NCI-H345 (cell line): ENCODE data around the gene PRRC2A.
A peak's percentile ranks its signal among the peaks of the same experiment; 100 is the strongest.

Experiments
- DNase-seq: peaks from one replicate; lab custom pipeline; 2025; lab: John Stamatoyannopoulos, UW

The PRRC2A gene

DNA sequence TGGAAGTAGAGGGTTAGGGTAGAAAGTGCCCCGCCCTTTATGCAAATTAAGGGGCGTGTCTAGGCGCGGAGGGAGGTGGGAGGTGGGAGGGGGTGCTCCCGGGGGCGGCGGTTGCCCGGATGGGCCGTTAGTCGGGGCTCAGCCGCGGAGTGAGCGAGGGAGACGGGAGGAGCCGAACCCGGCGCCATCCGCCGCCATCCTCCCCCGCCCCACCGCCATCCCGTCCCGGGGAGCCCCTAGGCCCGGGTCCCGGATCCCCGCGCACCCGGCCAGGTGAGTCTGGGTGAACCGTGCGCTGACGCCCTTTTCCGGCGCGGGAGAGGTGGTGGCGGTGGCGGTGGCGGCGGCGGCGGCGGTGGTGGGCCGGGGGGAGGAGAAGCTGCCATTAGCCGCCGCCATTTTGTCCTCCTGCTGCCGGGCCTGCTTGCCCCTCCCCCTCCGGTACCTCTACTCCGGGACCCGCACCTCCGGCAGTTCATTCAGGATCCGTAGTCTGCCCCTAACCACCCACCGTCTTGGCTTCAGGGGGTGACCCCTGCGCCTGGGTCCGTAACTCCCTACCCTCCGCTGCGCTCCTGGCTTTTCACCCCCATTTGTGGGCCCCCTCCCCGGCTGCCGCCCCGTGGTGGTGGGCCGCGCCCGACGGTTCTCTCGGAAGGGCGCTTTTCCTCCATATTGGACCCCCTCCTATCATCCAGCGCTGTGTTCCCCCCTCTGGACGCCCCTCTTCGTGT is at the start of gene PRRC2A:
Gene PRRC2A (plus strand): TSS at position 130 of the 734 bp plus-strand sequence. CDS start 2,075 bp downstream, outside the sequence.
- DNase-seq = peak; percentile 87

DNA sequence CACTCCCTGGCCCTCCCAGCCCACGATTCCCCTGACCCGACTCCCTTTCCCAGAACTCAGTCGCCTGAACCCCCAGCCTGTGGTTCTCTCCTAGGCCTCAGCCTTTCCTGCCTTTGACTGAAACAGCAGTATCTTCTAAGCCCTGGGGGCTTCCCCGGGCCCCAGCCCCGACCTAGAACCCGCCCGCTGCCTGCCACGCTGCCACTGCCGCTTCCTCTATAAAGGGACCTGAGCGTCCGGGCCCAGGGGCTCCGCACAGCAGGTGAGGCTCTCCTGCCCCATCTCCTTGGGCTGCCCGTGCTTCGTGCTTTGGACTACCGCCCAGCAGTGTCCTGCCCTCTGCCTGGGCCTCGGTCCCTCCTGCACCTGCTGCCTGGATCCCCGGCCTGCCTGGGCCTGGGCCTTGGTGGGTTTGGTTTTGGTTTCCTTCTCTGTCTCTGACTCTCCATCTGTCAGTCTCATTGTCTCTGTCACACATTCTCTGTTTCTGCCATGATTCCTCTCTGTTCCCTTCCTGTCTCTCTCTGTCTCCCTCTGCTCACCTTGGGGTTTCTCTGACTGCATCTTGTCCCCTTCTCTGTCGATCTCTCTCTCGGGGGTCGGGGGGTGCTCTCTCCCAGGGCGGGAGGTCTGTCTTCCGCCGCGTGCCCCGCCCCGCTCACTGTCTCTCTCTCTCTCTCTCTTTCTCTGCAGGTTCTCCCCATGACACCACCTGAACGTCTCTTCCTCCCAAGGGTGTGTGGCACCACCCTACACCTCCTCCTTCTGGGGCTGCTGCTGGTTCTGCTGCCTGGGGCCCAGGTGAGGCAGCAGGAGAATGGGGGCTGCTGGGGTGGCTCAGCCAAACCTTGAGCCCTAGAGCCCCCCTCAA is 48.2 kb upstream of the PRRC2A start, which contains the start of gene LTA:
Gene LTA (plus strand): TSS at position 249 of the 871 bp plus-strand sequence. CDS start 454 bp downstream, at position 703.
- no peak for DNase-seq

DNA sequence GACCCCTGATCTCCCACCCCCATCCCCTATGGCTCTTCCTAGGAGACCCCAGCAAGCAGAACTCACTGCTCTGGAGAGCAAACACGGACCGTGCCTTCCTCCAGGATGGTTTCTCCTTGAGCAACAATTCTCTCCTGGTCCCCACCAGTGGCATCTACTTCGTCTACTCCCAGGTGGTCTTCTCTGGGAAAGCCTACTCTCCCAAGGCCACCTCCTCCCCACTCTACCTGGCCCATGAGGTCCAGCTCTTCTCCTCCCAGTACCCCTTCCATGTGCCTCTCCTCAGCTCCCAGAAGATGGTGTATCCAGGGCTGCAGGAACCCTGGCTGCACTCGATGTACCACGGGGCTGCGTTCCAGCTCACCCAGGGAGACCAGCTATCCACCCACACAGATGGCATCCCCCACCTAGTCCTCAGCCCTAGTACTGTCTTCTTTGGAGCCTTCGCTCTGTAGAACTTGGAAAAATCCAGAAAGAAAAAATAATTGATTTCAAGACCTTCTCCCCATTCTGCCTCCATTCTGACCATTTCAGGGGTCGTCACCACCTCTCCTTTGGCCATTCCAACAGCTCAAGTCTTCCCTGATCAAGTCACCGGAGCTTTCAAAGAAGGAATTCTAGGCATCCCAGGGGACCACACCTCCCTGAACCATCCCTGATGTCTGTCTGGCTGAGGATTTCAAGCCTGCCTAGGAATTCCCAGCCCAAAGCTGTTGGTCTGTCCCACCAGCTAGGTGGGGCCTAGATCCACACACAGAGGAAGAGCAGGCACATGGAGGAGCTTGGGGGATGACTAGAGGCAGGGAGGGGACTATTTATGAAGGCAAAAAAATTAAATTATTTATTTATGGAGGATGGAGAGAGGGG is 47.0 kb upstream of the PRRC2A start:
- no peak for DNase-seq

DNA sequence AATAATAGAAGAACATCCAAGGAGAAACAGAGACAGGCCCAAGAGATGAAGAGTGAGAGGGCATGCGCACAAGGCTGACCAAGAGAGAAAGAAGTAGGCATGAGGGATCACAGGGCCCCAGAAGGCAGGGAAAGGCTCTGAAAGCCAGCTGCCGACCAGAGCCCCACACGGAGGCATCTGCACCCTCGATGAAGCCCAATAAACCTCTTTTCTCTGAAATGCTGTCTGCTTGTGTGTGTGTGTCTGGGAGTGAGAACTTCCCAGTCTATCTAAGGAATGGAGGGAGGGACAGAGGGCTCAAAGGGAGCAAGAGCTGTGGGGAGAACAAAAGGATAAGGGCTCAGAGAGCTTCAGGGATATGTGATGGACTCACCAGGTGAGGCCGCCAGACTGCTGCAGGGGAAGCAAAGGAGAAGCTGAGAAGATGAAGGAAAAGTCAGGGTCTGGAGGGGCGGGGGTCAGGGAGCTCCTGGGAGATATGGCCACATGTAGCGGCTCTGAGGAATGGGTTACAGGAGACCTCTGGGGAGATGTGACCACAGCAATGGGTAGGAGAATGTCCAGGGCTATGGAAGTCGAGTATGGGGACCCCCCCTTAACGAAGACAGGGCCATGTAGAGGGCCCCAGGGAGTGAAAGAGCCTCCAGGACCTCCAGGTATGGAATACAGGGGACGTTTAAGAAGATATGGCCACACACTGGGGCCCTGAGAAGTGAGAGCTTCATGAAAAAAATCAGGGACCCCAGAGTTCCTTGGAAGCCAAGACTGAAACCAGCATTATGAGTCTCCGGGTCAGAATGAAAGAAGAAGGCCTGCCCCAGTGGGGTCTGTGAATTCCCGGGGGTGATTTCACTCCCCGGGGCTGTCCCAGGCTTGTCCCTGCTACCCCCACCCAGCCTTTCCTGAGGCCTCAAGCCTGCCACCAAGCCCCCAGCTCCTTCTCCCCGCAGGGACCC is 46.1 kb upstream of the PRRC2A start:
- no peak for DNase-seq

DNA sequence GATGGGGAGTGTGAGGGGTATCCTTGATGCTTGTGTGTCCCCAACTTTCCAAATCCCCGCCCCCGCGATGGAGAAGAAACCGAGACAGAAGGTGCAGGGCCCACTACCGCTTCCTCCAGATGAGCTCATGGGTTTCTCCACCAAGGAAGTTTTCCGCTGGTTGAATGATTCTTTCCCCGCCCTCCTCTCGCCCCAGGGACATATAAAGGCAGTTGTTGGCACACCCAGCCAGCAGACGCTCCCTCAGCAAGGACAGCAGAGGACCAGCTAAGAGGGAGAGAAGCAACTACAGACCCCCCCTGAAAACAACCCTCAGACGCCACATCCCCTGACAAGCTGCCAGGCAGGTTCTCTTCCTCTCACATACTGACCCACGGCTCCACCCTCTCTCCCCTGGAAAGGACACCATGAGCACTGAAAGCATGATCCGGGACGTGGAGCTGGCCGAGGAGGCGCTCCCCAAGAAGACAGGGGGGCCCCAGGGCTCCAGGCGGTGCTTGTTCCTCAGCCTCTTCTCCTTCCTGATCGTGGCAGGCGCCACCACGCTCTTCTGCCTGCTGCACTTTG is 45.1 kb upstream of the PRRC2A start, which contains the start of gene TNF:
Gene TNF (plus strand): TSS at position 231 of the 567 bp plus-strand sequence. CDS start 177 bp downstream, at position 408.
- no peak for DNase-seq

DNA sequence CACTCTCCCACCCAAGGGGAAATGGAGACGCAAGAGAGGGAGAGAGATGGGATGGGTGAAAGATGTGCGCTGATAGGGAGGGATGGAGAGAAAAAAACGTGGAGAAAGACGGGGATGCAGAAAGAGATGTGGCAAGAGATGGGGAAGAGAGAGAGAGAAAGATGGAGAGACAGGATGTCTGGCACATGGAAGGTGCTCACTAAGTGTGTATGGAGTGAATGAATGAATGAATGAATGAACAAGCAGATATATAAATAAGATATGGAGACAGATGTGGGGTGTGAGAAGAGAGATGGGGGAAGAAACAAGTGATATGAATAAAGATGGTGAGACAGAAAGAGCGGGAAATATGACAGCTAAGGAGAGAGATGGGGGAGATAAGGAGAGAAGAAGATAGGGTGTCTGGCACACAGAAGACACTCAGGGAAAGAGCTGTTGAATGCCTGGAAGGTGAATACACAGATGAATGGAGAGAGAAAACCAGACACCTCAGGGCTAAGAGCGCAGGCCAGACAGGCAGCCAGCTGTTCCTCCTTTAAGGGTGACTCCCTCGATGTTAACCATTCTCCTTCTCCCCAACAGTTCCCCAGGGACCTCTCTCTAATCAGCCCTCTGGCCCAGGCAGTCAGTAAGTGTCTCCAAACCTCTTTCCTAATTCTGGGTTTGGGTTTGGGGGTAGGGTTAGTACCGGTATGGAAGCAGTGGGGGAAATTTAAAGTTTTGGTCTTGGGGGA is 44.4 kb upstream of the PRRC2A start:
- no peak for DNase-seq

DNA sequence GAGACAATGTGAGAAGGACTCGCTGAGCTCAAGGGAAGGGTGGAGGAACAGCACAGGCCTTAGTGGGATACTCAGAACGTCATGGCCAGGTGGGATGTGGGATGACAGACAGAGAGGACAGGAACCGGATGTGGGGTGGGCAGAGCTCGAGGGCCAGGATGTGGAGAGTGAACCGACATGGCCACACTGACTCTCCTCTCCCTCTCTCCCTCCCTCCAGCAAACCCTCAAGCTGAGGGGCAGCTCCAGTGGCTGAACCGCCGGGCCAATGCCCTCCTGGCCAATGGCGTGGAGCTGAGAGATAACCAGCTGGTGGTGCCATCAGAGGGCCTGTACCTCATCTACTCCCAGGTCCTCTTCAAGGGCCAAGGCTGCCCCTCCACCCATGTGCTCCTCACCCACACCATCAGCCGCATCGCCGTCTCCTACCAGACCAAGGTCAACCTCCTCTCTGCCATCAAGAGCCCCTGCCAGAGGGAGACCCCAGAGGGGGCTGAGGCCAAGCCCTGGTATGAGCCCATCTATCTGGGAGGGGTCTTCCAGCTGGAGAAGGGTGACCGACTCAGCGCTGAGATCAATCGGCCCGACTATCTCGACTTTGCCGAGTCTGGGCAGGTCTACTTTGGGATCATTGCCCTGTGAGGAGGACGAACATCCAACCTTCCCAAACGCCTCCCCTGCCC is 43.5 kb upstream of the PRRC2A start:
- DNase-seq = no peak

DNA sequence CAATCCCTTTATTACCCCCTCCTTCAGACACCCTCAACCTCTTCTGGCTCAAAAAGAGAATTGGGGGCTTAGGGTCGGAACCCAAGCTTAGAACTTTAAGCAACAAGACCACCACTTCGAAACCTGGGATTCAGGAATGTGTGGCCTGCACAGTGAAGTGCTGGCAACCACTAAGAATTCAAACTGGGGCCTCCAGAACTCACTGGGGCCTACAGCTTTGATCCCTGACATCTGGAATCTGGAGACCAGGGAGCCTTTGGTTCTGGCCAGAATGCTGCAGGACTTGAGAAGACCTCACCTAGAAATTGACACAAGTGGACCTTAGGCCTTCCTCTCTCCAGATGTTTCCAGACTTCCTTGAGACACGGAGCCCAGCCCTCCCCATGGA is 42.9 kb upstream of the PRRC2A start:
- DNase-seq = no peak

DNA sequence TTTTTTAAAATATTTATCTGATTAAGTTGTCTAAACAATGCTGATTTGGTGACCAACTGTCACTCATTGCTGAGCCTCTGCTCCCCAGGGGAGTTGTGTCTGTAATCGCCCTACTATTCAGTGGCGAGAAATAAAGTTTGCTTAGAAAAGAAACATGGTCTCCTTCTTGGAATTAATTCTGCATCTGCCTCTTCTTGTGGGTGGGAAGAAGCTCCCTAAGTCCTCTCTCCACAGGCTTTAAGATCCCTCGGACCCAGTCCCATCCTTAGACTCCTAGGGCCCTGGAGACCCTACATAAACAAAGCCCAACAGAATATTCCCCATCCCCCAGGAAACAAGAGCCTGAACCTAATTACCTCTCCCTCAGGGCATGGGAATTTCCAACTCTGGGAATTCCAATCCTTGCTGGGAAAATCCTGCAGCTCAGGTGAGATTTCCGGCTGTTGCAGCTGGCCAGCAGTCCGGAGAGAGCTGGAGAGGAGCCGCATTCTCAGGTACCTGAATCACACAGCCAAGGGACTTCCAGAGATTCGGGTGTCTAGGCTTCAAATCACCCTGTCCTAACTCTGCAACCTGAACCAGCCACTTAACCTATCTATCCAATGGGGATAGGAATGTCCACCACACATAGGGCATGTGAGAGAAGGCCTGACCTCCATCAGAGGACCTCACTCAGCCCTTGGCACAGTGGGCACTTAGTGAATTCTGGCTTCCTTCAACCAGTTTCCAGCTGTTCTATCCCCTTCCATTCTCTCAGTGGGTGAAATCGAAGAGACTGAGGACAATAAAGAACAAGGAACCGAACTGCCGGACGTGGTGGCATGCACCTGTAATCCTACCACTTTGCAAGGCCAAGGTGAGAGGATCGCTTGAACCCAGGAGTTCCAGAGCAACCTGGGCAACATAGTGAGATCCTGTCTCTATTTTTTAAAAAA is 42.1 kb upstream of the PRRC2A start:
- no peak for DNase-seq

DNA sequence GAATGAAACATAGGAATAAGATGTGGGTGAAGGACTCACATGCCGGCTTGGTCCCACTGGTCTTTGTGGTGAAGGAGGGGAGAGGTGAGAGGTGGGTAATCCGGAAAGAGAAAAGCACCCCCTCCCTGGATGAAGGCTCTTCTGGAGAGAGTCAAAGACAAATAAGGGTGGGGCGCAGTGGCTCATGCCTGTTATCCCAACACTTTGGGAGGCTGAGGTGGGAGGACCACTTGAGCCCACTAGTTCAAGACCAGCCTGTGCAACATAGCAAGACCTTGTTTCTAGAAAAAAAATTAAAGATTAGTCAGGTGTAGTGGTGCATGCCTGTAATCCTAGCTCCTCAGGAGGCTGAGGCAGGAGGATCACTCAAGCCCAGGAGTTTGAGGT is 41.4 kb upstream of the PRRC2A start:
- DNase-seq = no peak

DNA sequence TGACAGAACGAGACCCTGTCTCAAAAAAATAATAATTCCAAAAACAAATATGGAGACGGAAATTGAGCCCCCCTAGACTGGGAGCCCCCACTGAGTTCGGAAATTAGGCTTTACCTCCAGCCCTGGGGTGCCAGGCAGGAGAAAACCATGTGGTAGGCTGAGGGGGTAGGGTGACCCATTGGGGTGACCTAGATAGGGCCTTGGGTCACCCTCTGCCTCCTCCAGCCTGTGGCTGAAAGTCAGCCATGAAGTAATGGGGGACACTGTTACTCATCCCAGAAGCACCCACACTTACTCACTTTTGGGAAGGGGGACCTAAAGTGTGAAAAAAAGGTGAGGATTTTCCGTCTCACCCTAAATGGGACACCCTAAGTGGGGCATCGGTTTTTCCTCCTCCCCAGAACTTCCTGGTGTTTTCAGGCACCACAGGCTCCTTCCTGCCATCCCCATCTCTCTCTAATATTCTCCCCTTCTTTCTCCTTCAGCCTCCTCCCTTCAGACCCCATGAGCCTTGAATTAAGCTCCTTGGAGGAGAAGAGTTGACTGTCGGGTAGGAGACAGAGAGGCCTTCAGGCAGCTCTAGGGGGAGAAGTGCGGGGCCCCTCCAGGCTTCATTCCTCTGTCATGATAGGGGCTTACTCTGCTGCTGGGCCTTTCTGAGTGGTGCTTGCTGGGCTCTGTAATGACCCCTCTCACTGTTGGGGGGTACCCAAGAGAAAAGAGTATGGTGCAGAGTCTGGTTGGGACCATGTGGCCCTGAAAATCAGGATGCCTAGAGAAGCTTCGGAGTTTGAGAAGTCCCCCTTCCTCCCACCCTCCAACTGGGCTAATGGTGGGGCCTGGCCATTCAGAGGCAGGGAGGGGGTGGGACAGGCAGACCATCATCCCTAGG is 40.7 kb upstream of the PRRC2A start:
- no peak for DNase-seq

DNA sequence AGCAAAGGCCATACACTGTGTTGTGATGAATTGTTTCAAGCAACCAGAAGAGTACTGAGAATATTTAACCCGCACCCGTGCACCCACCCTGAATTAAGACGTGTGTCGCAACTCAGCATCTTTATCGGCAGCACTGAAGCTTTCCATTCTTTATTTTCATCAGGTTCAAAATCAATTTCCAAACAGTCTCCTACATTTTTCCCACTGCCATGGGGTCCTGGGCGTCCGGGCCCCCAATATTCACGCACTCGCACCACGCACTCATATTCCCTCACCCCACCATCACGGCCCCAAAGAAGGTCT is 40.1 kb upstream of the PRRC2A start:
- no peak for DNase-seq

DNA sequence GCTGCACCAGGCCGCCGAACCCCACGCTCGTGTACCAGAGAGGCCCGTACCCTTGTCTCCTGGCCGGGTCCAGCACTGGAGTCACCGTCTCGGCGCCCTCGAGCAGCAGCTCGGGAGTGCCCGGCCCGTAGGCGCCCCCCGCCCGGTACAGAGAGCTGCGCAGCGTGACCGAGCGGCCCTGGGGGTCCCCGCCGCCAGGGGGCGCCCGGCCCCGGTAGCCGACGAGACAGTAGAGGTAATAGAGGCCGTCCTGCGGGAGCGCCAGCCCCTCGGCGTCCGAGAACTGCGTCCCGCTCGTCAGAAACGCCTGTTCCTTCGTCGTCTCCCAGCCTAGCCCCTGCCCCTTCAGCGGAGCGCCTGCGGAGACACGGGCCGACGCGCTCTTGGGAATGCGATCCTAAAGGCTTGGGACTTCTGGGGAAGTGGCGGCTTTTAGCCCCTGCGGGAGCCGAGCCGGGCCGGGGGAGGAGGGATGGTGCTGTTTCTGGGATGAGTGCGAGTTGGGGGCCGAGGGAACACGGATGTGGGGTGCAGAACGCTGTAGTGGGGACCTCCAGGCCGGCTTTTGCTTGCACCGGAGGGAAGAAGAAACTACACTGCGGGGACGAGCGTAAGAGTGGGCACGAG is 39.6 kb upstream of the PRRC2A start:
- peak; percentile 71 for DNase-seq

DNA sequence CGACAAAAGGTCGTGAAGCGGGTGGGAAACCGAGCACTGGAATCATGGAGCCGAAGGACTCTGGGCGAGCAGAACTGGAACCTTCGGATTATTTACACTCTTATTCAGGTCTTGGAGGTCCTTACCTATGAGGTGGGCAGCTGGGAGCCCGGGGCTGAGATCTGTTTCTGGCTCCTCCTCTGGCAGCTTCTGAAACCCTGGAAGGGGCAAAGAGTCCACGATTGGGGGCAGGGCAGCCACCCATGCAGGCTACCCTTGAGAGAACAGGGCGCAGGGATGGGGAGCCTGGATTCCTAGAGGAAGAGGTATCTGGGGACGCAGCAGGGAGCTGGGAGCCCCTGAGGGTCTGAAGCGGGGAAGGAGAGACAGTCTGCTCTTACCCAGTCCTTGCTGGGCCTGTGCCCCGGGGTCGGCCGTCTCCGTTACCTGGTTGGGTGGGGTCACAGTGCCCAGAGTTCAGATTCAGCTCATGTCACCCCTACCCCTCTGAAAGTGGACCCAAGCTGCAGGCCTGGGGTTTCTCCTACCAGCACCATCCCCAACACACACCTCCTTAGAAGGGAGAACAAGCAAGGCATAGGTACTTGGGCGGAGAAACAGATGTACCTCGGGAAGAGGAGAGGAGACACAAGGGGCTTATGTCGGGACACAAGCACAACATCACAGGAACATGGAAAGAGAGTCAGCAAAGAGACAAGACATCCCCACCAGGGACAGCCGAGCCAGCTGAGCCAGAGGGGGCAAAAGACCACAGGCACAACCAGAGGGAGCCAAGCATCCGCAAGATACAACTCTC is 38.9 kb upstream of the PRRC2A start:
- DNase-seq = no peak

DNA sequence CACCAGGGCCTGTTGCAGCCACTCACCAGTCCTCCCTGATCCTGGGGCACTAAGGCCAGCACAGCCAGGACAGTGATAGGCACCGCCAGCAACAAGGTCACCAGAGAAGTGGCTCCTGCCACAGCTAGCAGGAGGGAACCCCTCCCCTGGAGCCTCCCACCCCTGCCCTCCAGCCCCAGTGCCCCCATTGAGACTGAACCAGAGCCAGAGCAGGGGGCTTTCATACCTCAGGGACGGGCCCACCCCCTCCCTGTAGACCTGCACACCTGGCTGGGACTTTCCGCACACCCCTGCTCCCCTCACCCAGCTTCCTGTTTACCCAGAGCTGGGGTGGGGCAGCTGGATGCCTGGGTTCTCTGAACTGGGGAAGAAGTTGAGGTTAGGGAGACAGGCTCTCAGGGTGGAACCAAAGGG is 38.3 kb upstream of the PRRC2A start, which contains the start of gene LTB:
Gene LTB (minus strand): TSS at position 195 of the 414 bp plus-strand sequence. CDS start 7 bp downstream, at position 188.
- DNase-seq = no peak

DNA sequence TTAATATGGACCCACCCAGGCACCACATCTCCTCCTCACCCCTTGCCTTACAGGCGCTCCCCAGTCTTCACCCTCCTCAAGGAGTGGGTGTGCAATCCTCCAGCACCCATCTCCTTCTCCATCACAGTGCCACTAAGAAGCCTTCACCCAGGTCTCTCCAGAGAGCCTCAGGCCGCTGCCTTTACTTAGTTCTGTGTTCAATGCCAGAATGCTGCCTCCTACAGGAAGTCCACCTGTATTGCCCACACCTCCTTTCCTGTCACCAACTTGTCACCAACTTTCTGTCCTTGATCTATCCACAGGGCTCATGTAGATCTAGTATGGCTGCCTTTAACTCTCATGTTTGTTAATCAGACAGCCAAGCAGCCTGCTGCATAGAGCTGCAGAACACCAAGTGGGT is 35.0 kb upstream of the PRRC2A start:
- DNase-seq = no peak
